ENCODE data around the gene FRS3. TPM values are rescaled to one million over a fixed set of nuclear protein-coding genes. Genes with fewer than 3 reads are reported as not detected.

FRS3 gene
- total and polyA plus RNA-seq, 2 experiments from 2014 or later, result 1.3 to 3.3 TPM

DNA sequence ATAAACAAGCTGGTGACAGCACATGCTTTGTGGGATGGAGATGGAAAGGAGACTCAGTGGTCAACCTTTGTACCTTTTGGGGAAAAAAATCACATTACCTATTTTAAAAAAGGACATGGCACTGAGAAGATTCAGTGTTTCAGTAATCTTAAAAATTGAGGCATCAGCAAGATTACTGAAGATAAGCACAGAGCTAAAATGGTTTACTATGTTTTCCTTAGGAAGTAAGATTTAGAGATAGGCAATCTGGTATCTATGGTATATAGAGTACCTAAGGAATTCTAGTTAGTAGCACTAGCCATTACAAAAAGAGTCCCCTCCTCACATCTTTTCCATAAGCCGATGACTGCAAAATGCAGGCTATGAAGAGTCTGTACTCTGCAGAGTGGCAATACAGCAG, 43.5 kb upstream of the FRS3 start:
- Mint-ChIP-seq H3K4me3 (no peak overlapping the region), H3K9me3 (no peaks in the 10 kb centered on the region), H3K4me1 (no peaks in the 10 kb centered on the region; the same call in 2 of the 3 replicates), H3K27me3 (ENCODE audit: insufficient read depth, low read depth, poor library complexity) (no peaks in the 10 kb centered on the region), H3K27ac (no peak overlapping the region), H3K36me3 (ENCODE audit: low read depth) (no peaks in the 10 kb centered on the region)
- H4K20me1 ChIP-seq (replicated peaks; ENCODE audit: insufficient read depth), result no peaks in the 10 kb centered on the region; the same call in 1 of the 2 replicates
- no peaks in the 10 kb centered on the region for H3K27me3 ChIP-seq (ENCODE audit: insufficient read depth)
- no peak for DNase-seq (ENCODE audit: low spot score)
- H3F3A ChIP-seq (replicated peaks; ENCODE audit: low read depth), result no peaks in the 10 kb centered on the region
- no peak for ATAC-seq
- H3K36me3 ChIP-seq (ENCODE audit: insufficient read depth), result no peaks in the 10 kb centered on the region
- H3K4me1 ChIP-seq (ENCODE audit: insufficient read depth), result no peaks in the 10 kb centered on the region
- no peaks in the 10 kb centered on the region for H3K9me2 ChIP-seq (ENCODE audit: insufficient read depth)
- no peaks in the 10 kb centered on the region for H3K79me2 ChIP-seq (replicated peaks; ENCODE audit: insufficient read depth)
- H3K4me2 ChIP-seq, result no peak overlapping the region
- H3K27ac ChIP-seq (ENCODE audit: low read depth), result no peak overlapping the region
- TF ChIP-seq POLR2AphosphoS5 (IDR thresholded peaks at IDR 0.05; ENCODE audit: low read depth) (no peak), ZNF462 (CRISPR knock-in tag; IDR thresholded peaks at IDR 0.05) (no peak), EZH2 (IDR thresholded peaks at IDR 0.05; ENCODE audit: low read depth, unreplicated experiment) (no peak), ZNF331 (CRISPR knock-in tag; IDR thresholded peaks at IDR 0.05; ENCODE audit: low read depth) (no peak), EZH2phosphoT487 (IDR thresholded peaks at IDR 0.05; ENCODE audit: unreplicated experiment) (no peak)
- TF ChIP-seq, protein P1, sequence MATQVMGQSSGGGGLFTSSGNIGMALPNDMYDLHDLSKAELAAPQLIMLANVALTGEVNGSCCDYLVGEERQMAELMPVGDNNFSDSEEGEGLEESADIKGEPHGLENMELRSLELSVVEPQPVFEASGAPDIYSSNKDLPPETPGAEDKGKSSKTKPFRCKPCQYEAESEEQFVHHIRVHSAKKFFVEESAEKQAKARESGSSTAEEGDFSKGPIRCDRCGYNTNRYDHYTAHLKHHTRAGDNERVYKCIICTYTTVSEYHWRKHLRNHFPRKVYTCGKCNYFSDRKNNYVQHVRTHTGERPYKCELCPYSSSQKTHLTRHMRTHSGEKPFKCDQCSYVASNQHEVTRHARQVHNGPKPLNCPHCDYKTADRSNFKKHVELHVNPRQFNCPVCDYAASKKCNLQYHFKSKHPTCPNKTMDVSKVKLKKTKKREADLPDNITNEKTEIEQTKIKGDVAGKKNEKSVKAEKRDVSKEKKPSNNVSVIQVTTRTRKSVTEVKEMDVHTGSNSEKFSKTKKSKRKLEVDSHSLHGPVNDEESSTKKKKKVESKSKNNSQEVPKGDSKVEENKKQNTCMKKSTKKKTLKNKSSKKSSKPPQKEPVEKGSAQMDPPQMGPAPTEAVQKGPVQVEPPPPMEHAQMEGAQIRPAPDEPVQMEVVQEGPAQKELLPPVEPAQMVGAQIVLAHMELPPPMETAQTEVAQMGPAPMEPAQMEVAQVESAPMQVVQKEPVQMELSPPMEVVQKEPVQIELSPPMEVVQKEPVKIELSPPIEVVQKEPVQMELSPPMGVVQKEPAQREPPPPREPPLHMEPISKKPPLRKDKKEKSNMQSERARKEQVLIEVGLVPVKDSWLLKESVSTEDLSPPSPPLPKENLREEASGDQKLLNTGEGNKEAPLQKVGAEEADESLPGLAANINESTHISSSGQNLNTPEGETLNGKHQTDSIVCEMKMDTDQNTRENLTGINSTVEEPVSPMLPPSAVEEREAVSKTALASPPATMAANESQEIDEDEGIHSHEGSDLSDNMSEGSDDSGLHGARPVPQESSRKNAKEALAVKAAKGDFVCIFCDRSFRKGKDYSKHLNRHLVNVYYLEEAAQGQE (IDR thresholded peaks at IDR 0.05; ENCODE audit: unreplicated experiment), result no peak
- H3K4me3 ChIP-seq, result no peak overlapping the region
- H2AFZ ChIP-seq, result no peak overlapping the region

Measured in GM23338 (cell line).